ENCODE measurements around the gene CYB5R3. TPM values are rescaled to one million over a fixed set of nuclear protein-coding genes. Genes with fewer than 3 reads are reported as not detected.
A peak's percentile ranks its signal among the peaks of the same experiment; 100 is the strongest.

The CYB5R3 gene
- polyA plus RNA-seq, 2 of the 4 experiments (the other 2 are of a cell fraction) = 30.8 to 51.8 TPM

DNA sequence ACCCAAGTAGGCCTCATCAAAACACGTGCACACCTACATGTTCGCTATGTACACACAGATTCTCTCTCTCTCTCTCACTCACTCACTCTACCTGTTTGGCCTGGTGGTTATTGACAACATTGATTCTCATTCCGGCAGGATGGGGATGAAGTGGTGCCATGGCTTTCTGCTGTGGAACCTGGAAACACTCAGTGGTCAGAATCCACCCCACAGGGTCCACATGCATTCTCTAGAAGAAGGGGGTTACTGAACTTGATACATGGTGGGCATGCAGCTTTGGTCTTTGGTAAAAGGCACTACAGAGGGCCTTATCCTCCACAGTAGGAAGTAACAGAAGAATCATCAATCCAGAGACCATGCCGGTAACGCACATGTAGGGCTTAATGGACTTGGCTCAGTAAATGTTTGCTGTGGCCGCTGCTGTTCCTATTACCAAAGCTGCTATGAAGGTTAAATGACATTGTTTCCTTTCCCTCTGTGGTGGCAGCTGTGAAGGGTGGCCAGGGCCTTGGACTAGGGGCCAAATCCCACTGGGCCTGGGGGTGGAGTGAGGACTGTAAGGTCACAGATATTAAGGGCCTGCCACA, 47.2 kb downstream of the CYB5R3 start:
- FAIRE-seq (no peak), DNase-seq (ENCODE audit: low read depth in 1 of 2, low spot score in 1 of 2) (no peak), ATAC-seq (no peak)
- no peak overlapping the region for H3K4me3 ChIP-seq
- no peaks in the 10 kb centered on the region for H3K9me3 ChIP-seq
- H3K4me2 ChIP-seq = no peak overlapping the region
- no peaks in the 10 kb centered on the region for H3K4me1 ChIP-seq
- TF ChIP-seq MAZ (IDR thresholded peaks at IDR 0.05; ENCODE audit: borderline replicate concordance, low read depth, low read length) = no peak
- no peak for TF ChIP-seq NFE2L2 (conservative IDR thresholded peaks at IDR 0.05; ENCODE audit: low read length)
- no peak for TF ChIP-seq CBX8 (IDR thresholded peaks at IDR 0.05)
- WGBS (ENCODE audit: missing lambda C conversion rate) = 93% methylated on average over 6 of the region's 6 CpGs
- ChIA-PET CTCF (no interaction called here), POLR2A (interaction anchor here (1.2 kb wide), 1 partner anchor 12 kb away, joined by 5 read pairs; the partner anchor contains the start of gene POLDIP3)
- no peak overlapping the region for H3K27ac ChIP-seq

DNA sequence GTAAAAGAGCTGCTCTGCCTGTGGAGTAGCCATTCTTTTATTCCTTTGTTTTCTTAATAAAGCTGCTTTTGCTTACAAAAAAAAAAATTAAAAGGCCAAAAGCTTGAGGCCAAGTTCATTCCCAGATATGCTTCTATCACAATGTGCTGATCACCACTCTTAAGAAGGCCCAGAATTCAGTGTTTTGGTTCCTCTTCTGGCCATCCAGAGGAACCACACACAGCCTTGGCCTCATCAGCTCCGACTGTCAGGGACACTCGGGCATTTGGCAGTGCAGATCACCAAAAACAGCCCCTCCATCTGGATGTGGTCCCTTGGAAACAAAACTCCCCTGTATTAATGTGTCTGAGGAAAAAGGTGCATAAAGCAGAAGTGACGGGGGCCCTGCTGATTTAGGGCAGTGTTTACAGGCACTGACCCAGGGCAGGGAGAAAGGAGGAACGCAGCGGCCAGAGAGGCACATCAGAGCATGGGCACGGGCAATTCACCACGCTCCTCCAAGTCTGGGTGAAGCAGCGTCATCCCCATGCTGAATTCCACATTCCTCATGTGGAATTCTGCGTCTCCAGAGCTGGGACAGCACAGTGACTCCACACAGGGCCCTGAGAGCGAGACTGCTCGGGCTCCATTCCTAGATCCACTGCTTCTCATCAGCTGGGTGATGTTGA, 52.2 kb downstream of the CYB5R3 start:
- H3K4me2 ChIP-seq = no peak overlapping the region
- H3K4me1 ChIP-seq = no peaks in the 10 kb centered on the region
- DNase-seq (ENCODE audit: low read depth in 1 of 2, low spot score in 1 of 2) (no peak), ATAC-seq (peak in 1 of 2 experiments; percentile 54; a peak in 2 of 6 replicates), FAIRE-seq (no peak)
- WGBS (ENCODE audit: missing lambda C conversion rate) = 96% methylated on average over 11 of the region's 11 CpGs
- no peak overlapping the region for H3K27ac ChIP-seq
- H3K9me3 ChIP-seq = no peaks in the 10 kb centered on the region
- H3K4me3 ChIP-seq = no peak overlapping the region
- ChIA-PET CTCF (no interaction called here), POLR2A (no interaction called here)
- no peak for TF ChIP-seq ZSCAN20 (CRISPR knock-in tag; IDR thresholded peaks at IDR 0.05)
- TF ChIP-seq, protein P1, sequence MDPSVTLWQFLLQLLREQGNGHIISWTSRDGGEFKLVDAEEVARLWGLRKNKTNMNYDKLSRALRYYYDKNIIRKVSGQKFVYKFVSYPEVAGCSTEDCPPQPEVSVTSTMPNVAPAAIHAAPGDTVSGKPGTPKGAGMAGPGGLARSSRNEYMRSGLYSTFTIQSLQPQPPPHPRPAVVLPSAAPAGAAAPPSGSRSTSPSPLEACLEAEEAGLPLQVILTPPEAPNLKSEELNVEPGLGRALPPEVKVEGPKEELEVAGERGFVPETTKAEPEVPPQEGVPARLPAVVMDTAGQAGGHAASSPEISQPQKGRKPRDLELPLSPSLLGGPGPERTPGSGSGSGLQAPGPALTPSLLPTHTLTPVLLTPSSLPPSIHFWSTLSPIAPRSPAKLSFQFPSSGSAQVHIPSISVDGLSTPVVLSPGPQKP (IDR thresholded peaks at IDR 0.05; ENCODE audit: low read depth, low read length) = no peak
- TF ChIP-seq JUN (IDR thresholded peaks at IDR 0.05) = no peak
- no peak for TF ChIP-seq CHD4 (IDR thresholded peaks at IDR 0.05; ENCODE audit: borderline replicate concordance)
- no peak for TF ChIP-seq NFE2L2 (conservative IDR thresholded peaks at IDR 0.05; ENCODE audit: low read length)
- TF ChIP-seq, protein P2, sequence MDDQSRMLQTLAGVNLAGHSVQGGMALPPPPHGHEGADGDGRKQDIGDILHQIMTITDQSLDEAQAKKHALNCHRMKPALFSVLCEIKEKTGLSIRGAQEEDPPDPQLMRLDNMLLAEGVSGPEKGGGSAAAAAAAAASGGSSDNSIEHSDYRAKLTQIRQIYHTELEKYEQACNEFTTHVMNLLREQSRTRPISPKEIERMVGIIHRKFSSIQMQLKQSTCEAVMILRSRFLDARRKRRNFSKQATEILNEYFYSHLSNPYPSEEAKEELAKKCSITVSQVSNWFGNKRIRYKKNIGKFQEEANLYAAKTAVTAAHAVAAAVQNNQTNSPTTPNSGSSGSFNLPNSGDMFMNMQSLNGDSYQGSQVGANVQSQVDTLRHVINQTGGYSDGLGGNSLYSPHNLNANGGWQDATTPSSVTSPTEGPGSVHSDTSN (IDR thresholded peaks at IDR 0.05) = no peak
- TF ChIP-seq HOXB13 (CRISPR knock-in tag; IDR thresholded peaks at IDR 0.05; ENCODE audit: low read depth) = no peak
- no peak for TF ChIP-seq EHF (CRISPR knock-in tag; IDR thresholded peaks at IDR 0.05)
- TF ChIP-seq TFCP2L1 (CRISPR knock-in tag; IDR thresholded peaks at IDR 0.05) = no peak
- no peak for TF ChIP-seq MAFK (IDR thresholded peaks at IDR 0.05; ENCODE audit: partially characterized antibody)
- TF ChIP-seq ZNF302 (CRISPR knock-in tag; IDR thresholded peaks at IDR 0.05) = no peak
- TF ChIP-seq RCOR1 (IDR thresholded peaks at IDR 0.05; ENCODE audit: low read depth, low read length) = no peak
- TF ChIP-seq, protein P3, sequence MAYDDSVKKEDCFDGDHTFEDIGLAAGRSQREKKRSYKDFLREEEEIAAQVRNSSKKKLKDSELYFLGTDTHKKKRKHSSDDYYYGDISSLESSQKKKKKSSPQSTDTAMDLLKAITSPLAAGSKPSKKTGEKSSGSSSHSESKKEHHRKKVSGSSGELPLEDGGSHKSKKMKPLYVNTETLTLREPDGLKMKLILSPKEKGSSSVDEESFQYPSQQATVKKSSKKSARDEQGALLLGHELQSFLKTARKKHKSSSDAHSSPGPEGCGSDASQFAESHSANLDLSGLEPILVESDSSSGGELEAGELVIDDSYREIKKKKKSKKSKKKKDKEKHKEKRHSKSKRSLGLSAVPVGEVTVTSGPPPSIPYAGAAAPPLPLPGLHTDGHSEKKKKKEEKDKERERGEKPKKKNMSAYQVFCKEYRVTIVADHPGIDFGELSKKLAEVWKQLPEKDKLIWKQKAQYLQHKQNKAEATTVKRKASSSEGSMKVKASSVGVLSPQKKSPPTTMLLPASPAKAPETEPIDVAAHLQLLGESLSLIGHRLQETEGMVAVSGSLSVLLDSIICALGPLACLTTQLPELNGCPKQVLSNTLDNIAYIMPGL (CRISPR knock-in tag; IDR thresholded peaks at IDR 0.05; ENCODE audit: borderline replicate concordance) = no peak
- no peak for TF ChIP-seq FOSB (CRISPR knock-in tag; IDR thresholded peaks at IDR 0.05)
- TF ChIP-seq MYC (IDR thresholded peaks at IDR 0.05; ENCODE audit: borderline replicate concordance, low read length) = no peak
- no peak for TF ChIP-seq CHD2 (IDR thresholded peaks at IDR 0.05; ENCODE audit: low read length, partially characterized antibody)
- TF ChIP-seq, protein P4, sequence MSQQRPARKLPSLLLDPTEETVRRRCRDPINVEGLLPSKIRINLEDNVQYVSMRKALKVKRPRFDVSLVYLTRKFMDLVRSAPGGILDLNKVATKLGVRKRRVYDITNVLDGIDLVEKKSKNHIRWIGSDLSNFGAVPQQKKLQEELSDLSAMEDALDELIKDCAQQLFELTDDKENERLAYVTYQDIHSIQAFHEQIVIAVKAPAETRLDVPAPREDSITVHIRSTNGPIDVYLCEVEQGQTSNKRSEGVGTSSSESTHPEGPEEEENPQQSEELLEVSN (IDR thresholded peaks at IDR 0.05; ENCODE audit: borderline replicate concordance, low read depth) = no peak
- TF ChIP-seq MAZ (IDR thresholded peaks at IDR 0.05; ENCODE audit: borderline replicate concordance, low read depth, low read length) = no peak
